ENCODE results near the gene ZFX. TPM values are rescaled to one million over a fixed set of nuclear protein-coding genes. Genes with fewer than 3 reads are reported as not detected.

Gene ZFX
- polyA plus RNA-seq, 1 donor = 16.6 TPM

DNA sequence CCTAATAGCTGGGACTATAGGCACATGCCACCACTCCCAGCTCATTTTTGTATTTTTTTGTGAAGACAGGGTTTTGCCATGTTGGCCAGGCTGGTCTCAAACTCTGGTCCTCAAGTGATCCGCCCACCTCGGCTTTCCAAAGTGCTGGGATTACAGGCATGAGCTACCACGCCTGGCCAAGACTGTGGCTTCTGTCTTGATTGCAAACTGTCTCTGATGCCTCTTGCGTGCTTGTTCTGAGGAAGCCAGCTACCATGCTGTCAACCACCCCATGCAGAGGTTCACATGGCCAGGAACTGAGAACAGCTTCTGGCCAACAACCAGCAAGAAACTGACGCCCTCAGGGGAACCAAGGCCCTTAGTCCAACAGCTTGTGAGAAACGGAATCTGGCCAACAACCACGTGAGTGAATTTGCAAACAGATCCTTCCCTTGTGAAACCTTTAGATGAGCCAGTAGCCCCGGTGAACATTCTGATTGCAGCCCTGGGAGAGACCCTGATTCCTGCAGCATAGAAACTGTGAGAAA, 93.2 kb downstream of the ZFX start:
- peak; percentile 64 for DNase-seq

DNA sequence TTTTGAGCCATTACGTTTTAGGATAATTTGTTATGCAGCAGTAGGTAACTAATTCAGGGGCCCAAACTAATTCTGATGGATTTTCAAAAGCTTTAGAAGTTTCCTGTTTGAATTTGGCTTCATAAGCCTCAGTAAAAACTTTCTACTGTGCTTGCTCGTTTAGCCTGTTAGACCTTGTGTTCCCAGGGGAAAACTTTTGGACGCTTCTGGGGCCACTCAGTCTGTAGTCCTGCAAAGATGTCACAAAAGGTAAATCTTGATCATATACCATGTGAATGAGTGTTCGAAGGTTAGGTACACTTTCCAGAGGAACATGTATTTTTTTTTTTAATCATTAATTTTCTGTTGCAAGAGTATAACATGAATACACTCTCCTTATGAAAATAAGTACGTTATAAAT, 93.7 kb downstream of the ZFX start:
- no peak for DNase-seq

DNA sequence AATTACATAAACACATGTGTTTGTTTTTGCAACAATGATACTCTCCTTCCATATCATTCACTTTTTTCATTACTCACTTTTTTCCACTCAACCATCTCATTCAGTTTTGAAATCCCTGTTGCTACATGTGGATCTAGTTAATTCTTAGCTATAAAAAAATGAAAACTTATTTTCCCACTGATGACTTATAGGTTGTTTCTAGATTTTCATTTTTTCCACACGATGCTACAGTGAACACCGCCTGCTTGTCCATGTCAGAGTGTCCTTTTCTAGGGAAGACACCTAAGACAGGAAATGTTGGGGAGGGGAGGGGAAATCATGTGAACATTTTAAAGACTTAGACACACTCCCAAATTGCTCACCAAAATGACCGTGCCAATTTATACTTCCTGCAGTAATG, 94.2 kb downstream of the ZFX start:
- peak; percentile 43 for DNase-seq

DNA sequence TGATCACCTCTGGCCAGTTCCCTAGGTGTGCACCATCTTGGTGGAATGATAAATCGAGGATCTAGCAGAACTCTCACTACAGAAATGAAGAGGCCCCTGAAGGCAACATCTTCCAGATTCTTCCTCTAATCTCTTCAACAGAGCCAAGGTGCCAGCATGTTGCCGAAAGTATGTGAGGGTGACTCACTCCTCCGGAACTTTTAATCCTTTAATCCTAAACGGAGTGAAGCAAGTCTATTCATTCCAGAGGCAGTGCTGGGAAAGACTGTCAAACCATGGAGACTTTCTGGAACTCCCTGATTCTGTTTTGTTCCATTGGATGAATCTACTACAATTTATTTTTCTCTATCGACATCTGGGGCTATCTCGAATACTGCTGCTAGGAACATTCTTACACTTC, 95.7 kb downstream of the ZFX start:
- no peak for DNase-seq

DNA sequence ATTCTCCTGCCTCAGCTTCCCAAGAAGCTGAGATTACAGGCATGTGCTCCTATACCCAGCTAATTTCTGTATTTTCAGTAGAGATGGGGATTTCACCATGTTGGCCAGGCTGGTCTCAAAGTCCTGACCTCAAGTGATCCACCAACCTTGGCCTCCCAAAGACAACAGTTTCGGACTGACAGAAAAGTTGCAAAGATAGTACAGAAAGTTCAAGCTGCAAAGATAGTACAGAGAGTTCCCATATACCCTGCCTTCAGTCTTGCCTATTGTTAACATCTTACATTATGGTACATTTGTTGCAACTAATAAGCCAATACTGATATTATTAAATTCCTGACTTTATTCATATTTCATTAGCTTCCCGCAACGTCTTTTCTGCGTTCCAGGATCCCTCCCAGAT, 98.5 kb downstream of the ZFX start:
- DNase-seq = no peak

DNA sequence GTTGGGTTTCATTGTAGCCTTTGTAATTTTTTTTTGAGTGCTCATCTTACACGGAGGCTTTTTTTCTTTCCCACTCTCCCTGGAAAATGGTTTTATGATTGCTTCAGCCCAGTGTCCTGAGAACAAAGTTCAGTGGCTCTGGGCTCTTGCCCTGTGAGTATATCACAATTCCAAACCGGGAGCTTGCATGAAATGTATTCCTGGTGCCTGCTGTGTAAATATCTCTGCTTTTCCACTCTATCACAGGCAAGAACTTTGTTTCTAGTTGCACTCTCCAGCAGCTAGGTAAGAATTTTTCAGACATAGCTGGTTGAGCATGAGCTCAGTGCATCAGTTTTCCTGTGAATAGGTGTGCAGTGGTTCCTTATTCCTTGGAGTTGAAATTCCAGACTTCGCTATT, 103.5 kb downstream of the ZFX start:
- no peak for DNase-seq

DNA sequence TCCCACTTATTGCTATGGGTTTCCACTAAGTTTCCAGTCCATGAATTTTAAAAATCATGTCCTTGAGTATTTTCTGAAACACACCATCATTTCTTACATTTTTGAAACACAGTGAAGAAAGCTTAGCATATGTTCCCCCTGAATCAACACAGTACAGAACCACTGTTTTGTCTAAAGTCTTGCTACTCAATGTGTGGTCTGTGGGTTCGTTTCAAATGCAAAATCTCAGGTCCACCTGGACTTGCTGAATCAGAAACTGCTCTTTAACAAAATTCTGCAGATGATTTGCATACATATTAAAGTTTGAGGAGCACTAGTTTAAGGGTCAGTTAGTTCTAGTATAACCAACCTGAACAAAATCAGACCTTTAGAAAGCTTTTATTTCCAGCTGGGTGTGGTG, 103.9 kb downstream of the ZFX start:
- no peak for DNase-seq

DNA sequence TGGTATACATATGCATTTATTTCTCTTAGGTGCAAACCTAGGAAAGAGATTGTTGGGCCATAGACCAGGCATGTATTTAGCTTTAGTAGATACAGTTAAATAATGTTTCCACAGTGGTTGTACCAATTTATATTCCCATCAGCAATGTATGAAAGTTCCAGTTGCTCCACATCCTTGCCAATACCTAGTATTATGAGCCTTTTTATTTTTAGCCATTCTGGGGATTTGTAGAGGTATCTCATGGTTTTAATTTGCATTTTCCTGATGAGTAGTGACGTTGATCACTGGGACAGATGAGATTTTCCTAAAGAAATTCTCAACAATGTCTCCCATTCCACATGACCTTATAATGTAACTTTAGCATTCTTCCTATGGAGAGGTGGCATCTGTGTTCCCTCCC, 107.5 kb downstream of the ZFX start:
- no peak for DNase-seq

DNA sequence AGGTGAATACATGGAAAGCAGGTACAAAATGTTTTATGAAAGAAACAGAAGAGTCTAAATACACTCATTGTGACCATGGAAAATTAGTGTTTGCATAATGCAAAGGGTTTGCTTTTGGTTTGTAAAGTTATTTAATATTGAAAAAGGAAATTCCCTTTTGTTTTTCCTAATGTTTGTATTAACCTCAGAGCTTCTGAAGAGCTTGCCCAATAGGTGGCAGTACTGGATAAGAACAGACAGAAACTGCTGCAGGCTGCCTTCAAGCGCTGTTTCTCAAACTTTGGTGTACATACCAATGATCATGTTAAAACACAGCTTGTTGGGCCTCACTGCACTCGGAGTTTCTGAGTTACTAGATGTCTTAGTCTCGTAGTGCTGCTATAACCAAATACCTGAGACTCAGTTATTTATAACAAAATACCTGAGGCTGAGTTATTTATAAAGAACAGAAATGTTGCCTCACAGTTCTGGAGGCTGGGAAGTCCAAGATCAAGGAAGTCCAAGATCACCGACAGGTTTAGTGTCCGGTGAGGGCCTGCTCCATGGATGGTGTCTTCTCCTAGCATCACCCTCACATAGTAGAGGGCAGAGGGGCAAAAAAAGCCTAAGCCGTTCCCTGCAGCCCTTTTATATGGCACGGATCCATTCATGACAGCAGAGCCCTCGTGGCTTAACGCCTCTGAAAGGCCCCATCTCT, 110.2 kb downstream of the ZFX start:
- DNase-seq = peak; percentile 50

DNA sequence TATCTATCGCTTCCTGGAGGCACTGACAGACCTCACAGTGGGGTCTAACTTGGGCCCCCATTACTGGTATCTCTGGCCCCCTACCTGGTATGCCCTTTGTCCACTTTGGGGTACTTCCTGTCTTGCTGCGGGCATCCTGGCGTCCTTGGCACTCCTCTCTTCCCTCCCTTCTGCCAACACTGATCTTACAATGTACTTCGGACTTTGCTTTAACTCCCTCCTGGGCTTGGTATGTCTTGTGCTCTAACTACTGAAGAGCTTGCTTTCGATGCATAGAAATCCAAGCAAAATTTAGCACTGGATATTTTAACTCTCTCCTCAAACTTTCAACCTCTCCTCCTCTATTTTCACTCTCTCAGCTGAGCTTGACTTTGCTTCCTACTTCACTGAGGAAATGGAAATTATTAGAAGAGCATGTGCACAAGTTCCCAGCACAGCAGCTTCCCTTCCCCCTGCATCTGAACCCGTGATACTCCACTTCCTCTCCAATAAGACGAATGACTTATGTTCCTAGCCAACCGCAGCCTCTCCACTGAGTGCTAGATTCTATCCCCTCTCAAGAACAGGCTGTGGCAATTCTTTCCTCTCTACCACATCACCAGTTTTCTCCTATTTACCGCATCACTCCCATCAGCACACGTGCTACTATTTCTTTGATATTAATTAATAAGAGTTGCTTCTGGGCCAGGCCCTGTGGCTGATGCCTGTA, 111.5 kb downstream of the ZFX start:
- DNase-seq = peak; percentile 38

DNA sequence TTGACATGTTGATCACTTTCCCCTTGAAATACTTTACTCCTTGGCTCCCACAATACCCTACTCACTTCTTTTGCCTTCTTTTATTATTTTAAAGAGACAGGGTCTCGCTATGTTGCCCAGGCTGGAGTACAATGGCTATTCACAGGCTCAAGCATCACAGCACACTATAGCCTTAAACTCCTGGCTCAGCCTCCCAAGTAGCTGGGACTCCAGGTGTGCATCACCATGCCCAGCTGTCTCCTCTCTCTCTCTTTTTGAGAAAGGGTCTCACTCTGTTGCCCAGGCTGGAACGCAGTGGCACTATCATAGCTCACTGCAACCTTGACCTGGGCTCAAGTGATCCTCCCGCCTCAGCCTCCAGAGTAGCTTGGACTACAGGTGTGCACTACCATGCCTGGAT, 112.8 kb downstream of the ZFX start:
- no peak for DNase-seq

DNA sequence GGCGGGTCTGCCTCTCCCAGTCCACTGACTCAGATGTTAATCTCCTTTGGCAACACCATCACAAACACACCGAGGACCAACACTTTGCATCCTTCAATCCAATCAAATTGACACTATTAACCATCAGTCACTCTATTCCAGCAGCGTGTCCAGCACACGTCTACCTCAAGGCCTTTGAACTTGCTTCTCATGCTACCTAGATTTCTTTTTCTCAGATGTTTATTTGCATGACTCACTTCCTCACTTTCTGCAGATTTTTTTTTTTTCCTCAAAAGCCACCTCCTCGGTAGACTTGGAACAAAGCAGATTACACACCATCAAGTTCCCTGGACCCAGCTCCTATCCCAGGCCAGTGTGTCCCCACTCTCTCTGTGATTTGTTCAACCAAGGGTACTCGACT, 114.9 kb downstream of the ZFX start:
- DNase-seq = no peak

Other genes with a start within 250 kb of the ZFX start
- 19.3 TPM for gene APOO, start 241.8 kb upstream of the ZFX start, polyA plus RNA-seq (ENCODE audit: insufficient read length)
- gene CXorf58, start 241.7 kb upstream of the ZFX start, polyA plus RNA-seq (ENCODE audit: insufficient read length) = not detected
- 10.0 TPM for gene KLHL15, start 122.5 kb upstream of the ZFX start, polyA plus RNA-seq (ENCODE audit: insufficient read length)
- gene EIF2S3, start 94.8 kb upstream of the ZFX start, polyA plus RNA-seq (ENCODE audit: insufficient read length) = 112 TPM
- gene SUPT20HL2, start 164.3 kb downstream of the ZFX start, polyA plus RNA-seq (ENCODE audit: insufficient read length) = 0.18 TPM
- gene SUPT20HL1, start 210.9 kb downstream of the ZFX start, polyA plus RNA-seq (ENCODE audit: insufficient read length) = not detected